GM21515 (cell line): ENCODE data around the gene FCGR2B.
A peak's percentile ranks its signal among the peaks of the same experiment; 100 is the strongest.
"Not testable (repeated sequence)": the region's sequence is repeated elsewhere in the genome, so short reads cannot be mapped to it uniquely, and the experiment has no call there.

ENCODE experiments used
- ATAC-seq: cut with Tn5 transposase; IDR thresholded peaks from one replicate; pipeline ENCODE4 v1.9.1; 2021; ENCODE audit not compliant: unreplicated experiment

FCGR2B gene

GRCh38 chr1:161647507-161648360 is 15.2 kb upstream of the FCGR2B start:
- not testable (repeated sequence) for ATAC-seq

- ATAC-seq = not testable (repeated sequence)
Measured at GRCh38 chr1:161653541-161653940, 9.4 kb upstream of the FCGR2B start.

- not testable (repeated sequence) for ATAC-seq
Measured at GRCh38 chr1:161653971-161654370, 9.0 kb upstream of the FCGR2B start.

- not testable (repeated sequence) for ATAC-seq
Measured at GRCh38 chr1:161658524-161658923, 4.4 kb upstream of the FCGR2B start.

DNA sequence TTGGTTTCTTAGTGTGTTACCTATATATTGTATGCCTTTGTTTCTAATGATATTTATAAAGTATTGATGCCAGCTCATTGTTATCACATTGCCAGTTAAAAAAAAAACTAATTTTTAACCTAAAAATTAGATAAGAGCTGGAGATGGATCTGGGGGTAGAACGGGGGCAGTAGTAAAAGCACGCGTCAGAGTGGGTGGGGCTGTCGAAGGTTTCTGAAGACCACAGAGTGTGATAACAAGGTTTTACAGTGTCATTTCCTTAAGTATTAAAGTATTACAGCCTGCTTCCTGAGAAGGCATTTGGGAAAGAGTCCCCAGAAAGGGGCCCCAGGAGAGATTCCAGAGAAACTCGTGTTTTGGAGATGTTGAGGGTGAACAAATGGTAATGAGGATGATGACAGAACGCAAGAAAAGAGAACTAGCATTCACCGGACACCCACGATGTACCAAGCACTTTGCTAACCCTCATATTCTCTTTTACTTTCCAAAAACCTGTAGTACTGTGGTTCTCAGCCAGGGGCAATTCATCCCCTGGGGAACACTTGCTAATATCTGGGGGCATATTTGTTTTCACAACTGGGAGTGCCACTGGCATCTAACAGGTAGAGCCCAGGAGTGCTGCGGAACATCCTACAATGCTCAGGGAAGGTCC is 1.2 kb upstream of the FCGR2B start:
- not testable (repeated sequence) for ATAC-seq

GRCh38 chr1:161663569-161663968 is 626 bp downstream of the FCGR2B start:
- peak; percentile 30 for ATAC-seq

- ATAC-seq = not testable (repeated sequence)
Measured at GRCh38 chr1:161664689-161665088, 1.7 kb downstream of the FCGR2B start.

DNA sequence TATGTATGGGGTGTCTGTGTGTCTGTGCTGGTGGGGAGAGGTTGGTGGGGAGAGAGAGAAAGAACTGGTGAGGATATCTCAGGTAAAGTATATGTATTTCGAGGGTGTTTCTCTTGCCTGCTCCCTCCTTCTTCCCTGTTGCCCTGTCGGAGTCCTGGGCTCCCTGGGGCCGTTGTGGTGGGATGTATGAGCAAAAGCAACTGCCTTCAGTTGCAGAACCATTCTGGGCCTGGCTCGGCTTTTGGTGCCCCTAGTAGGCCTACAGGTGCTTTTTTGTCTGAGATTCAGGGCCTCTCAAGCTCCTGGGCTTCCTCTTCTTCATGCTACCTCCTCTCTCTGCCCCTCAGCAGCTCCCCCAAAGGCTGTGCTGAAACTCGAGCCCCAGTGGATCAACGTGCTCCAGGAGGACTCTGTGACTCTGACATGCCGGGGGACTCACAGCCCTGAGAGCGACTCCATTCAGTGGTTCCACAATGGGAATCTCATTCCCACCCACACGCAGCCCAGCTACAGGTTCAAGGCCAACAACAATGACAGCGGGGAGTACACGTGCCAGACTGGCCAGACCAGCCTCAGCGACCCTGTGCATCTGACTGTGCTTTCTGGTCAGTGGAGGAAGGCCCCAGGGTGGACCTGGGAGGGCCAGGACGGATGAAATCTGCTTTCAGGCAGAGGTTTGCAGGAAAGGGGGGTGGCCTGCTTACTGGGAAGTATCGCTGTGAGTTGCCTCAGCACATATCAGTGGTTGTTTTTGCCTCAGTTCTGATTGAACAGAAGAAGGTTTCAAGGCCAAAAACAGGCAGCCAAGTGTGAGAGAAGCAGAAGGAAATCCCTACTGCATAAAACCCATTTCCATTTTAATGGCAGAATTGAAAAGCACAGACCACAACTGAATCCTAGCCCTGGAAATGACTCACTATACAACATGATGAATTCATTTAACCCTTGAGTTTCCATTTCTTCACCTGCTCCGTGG is 8.4 kb downstream of the FCGR2B start:
- ATAC-seq = not testable (repeated sequence)

GRCh38 chr1:161673437-161673836 is 10.5 kb downstream of the FCGR2B start:
- ATAC-seq = not testable (repeated sequence)

- not testable (repeated sequence) for ATAC-seq
Measured at GRCh38 chr1:161674447-161674846, 11.5 kb downstream of the FCGR2B start.

GRCh38 chr1:161674908-161675307 is 12.0 kb downstream of the FCGR2B start:
- ATAC-seq = not testable (repeated sequence)

DNA sequence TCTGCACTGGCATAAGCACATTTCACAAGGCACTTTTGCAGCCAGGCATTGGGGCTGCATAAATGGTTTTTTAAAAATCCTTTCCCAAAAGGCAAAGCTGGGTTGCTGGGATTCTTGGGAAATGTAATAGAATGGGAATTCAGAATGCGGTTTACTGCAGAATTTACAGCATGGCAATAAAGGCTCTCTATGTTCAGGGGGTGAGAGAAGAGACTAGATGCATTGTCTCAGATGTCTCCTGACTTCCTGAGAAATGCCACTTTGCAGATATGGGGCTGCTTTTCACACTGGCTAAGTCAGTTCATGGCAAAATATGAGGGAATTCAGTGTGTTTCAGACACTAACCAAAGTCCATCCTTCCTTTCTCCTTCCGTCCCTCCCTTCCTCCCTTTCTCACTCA is 13.5 kb downstream of the FCGR2B start:
- ATAC-seq = no peak

GRCh38 chr1:161676958-161677689 is 14.2 kb downstream of the FCGR2B start:
- ATAC-seq = no peak

- ATAC-seq = no peak
Measured at GRCh38 chr1:161678500-161678899, 15.6 kb downstream of the FCGR2B start.

DNA sequence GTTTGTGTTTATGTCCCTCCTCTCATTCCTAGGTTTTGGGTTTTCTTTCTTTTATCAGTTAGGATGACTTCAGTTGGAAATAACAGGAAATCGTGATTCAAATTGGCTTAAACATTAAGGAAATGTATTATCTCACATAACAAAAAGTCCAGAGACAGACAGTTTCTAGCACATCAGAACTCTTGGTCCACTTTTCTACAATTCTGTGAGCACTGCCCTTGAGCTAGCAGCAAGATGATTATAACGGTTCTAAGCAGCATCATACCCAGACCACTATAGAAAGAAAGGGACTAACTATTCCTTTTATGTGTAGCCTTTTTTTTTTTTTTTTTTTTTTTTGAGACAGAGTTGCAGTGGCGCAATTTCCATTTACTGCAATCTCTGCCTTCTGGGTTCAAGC is 18.9 kb downstream of the FCGR2B start:
- no peak for ATAC-seq

- ATAC-seq = no peak
Measured at GRCh38 chr1:161688946-161689345, 26.0 kb downstream of the FCGR2B start.

GRCh38 chr1:161691846-161692245 is 28.9 kb downstream of the FCGR2B start:
- ATAC-seq = no peak

DNA sequence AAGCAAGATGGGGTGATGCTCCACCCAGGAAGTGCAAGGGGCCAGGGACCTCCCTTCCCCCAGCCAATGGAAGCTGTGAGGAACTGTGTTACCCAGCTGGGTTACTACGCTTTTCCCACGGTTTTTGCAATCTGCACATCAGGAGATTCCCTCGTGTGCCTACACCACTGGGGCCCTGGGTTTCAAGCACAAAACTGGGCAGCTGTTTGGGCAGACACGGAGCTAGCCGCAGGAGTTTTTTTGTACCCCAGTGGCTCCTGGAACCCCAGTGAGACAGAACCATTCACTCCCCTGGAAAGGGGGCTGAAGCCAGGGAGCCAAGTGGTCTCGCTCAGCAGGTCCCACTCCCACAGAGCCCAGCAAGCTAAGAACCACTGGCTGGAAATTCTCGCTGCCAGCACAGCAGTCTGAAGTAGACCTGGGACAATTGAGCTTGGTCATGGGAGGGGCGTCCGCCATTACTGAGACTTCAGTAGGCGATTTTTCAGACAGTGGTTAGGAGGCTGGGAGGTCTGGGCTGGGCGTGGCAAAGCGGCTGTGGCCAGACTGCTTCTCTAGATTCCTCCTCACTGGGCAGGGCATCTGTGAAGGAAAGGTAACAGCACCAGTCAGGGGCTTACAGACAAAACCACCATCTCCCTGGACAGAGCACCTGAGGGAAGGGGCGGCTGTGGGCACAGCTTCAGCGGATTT is 30.2 kb downstream of the FCGR2B start:
- ATAC-seq = not testable (repeated sequence)

DNA sequence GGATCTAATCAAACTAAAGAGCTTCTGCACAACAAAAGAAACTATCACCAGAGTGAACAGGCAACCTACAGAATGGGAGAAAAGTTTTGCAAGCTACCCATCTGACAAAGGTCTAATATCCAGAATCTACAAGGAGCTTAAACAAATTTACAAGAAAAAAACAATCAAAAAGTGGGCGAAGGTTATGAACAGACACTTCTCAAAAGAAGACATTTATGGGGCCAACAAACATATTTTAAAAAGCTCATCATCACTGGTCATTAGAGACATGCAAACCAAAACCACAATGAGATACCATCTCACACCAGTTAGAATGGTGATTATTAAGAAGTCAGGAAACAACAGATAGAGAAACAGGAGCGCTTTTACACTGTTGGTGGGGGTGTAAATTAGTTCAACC is 35.4 kb downstream of the FCGR2B start:
- ATAC-seq = not testable (repeated sequence)

GRCh38 chr1:161702250-161702649 is 39.3 kb downstream of the FCGR2B start:
- no peak for ATAC-seq
